ENCODE data around the gene RALGAPA1.
"Not testable (repeated sequence)": the region's sequence is repeated elsewhere in the genome, so short reads cannot be mapped to it uniquely, and the experiment has no call there.

RALGAPA1 gene

GRCh38 chr14:35841704-35842103 is 32.6 kb upstream of the RALGAPA1 start:
- not testable (repeated sequence) for H3K27me3 ChIP-seq (ENCODE audit: control insufficient read depth, insufficient read depth, low read length); H3K9me3 ChIP-seq (ENCODE audit: control insufficient read depth, insufficient read depth, low read depth, low read length); H3K9ac ChIP-seq (ENCODE audit: low read length); H3K4me1 ChIP-seq (ENCODE audit: control insufficient read depth, insufficient read depth, low read length); H3K27ac ChIP-seq (ENCODE audit: low read depth, low read length); H3K4me3 ChIP-seq (ENCODE audit: low read depth, low read length)
- H3K36me3 ChIP-seq (ENCODE audit: control insufficient read depth, insufficient read depth, low read length): peaks cover 21% of the 10 kb centered on the region

- Histone ChIP-seq H3K27ac (ENCODE audit: low read depth, low read length) (no peak overlapping the region), H3K9me3 (ENCODE audit: control insufficient read depth, insufficient read depth, low read depth, low read length) (no peaks in the 10 kb centered on the region), H3K36me3 (ENCODE audit: control insufficient read depth, insufficient read depth, low read length) (peaks cover 31% of the 10 kb centered on the region), H3K4me1 (ENCODE audit: control insufficient read depth, insufficient read depth, low read length) (no peaks in the 10 kb centered on the region), H3K4me3 (ENCODE audit: low read depth, low read length) (no peak overlapping the region), H3K27me3 (ENCODE audit: control insufficient read depth, insufficient read depth, low read length) (no peaks in the 10 kb centered on the region), H3K9ac (ENCODE audit: low read length) (no peak overlapping the region)
Observed at GRCh38 chr14:35835208-35835982, 26.3 kb upstream of the RALGAPA1 start.

- no peak overlapping the region for H3K27ac ChIP-seq (ENCODE audit: low read depth, low read length)
- H3K4me1 ChIP-seq (ENCODE audit: control insufficient read depth, insufficient read depth, low read length): peaks cover 6% of the 10 kb centered on the region
- no peak overlapping the region for H3K4me3 ChIP-seq (ENCODE audit: low read depth, low read length)
- H3K27me3 ChIP-seq (ENCODE audit: control insufficient read depth, insufficient read depth, low read length): no peaks in the 10 kb centered on the region
- H3K9me3 ChIP-seq (ENCODE audit: control insufficient read depth, insufficient read depth, low read depth, low read length): no peaks in the 10 kb centered on the region
- peaks cover 16% of the 10 kb centered on the region for H3K36me3 ChIP-seq (ENCODE audit: control insufficient read depth, insufficient read depth, low read length)
- H3K9ac ChIP-seq (ENCODE audit: low read length): no peak overlapping the region
Observed at GRCh38 chr14:35829449-35829848, 20.4 kb upstream of the RALGAPA1 start.

GRCh38 chr14:35827678-35828472 is 18.8 kb upstream of the RALGAPA1 start:
- Histone ChIP-seq H3K27me3 (ENCODE audit: control insufficient read depth, insufficient read depth, low read length) (no peaks in the 10 kb centered on the region), H3K27ac (ENCODE audit: low read depth, low read length) (no peak overlapping the region), H3K9me3 (ENCODE audit: control insufficient read depth, insufficient read depth, low read depth, low read length) (no peaks in the 10 kb centered on the region), H3K36me3 (ENCODE audit: control insufficient read depth, insufficient read depth, low read length) (peaks cover 10% of the 10 kb centered on the region), H3K4me3 (ENCODE audit: low read depth, low read length) (peak overlapping the region; percentile 87), H3K9ac (ENCODE audit: low read length) (peak overlapping the region; percentile 39), H3K4me1 (ENCODE audit: control insufficient read depth, insufficient read depth, low read length) (peaks cover 6% of the 10 kb centered on the region)

GRCh38 chr14:35826952-35827416 is 17.9 kb upstream of the RALGAPA1 start:
- H3K9me3 ChIP-seq (ENCODE audit: control insufficient read depth, insufficient read depth, low read depth, low read length): no peaks in the 10 kb centered on the region
- peak overlapping the region; percentile 71 for H3K9ac ChIP-seq (ENCODE audit: low read length)
- peaks cover 8% of the 10 kb centered on the region for H3K36me3 ChIP-seq (ENCODE audit: control insufficient read depth, insufficient read depth, low read length)
- peak overlapping the region; percentile 87 for H3K4me3 ChIP-seq (ENCODE audit: low read depth, low read length)
- peaks cover 6% of the 10 kb centered on the region for H3K4me1 ChIP-seq (ENCODE audit: control insufficient read depth, insufficient read depth, low read length)
- no peaks in the 10 kb centered on the region for H3K27me3 ChIP-seq (ENCODE audit: control insufficient read depth, insufficient read depth, low read length)
- H3K27ac ChIP-seq (ENCODE audit: low read depth, low read length): no peak overlapping the region

GRCh38 chr14:35826218-35826951 is 17.3 kb upstream of the RALGAPA1 start, which contains the start of gene BRMS1L:
BRMS1L (plus strand) TSS chr14:35826338; CDS start chr14:35826517, 179 bp downstream.
- Histone ChIP-seq H3K9ac (ENCODE audit: low read length) (peak within 1 kb of the TSS; percentile 94), H3K36me3 (ENCODE audit: control insufficient read depth, insufficient read depth, low read length) (peaks cover 2% of the 10 kb centered on the region; the same call in 1 of the 2 replicates), H3K27ac (ENCODE audit: low read depth, low read length) (peak within 1 kb of the TSS; percentile 52; the same call in 1 of the 2 replicates), H3K9me3 (ENCODE audit: control insufficient read depth, insufficient read depth, low read depth, low read length) (no peaks in the 10 kb centered on the region), H3K27me3 (ENCODE audit: control insufficient read depth, insufficient read depth, low read length) (no peaks in the 10 kb centered on the region), H3K4me3 (ENCODE audit: low read depth, low read length) (peak within 1 kb of the TSS; percentile 87), H3K4me1 (ENCODE audit: control insufficient read depth, insufficient read depth, low read length) (peaks cover 6% of the 10 kb centered on the region)

- H3K4me1 ChIP-seq (ENCODE audit: control insufficient read depth, insufficient read depth, low read length): peaks cover 6% of the 10 kb centered on the region
- H3K4me3 ChIP-seq (ENCODE audit: low read depth, low read length): peak overlapping the region; percentile 87
- H3K9me3 ChIP-seq (ENCODE audit: control insufficient read depth, insufficient read depth, low read depth, low read length): no peaks in the 10 kb centered on the region
- H3K27me3 ChIP-seq (ENCODE audit: control insufficient read depth, insufficient read depth, low read length): no peaks in the 10 kb centered on the region
- H3K27ac ChIP-seq (ENCODE audit: low read depth, low read length): no peak overlapping the region
- peak overlapping the region; percentile 59 for H3K9ac ChIP-seq (ENCODE audit: low read length)
- H3K36me3 ChIP-seq (ENCODE audit: control insufficient read depth, insufficient read depth, low read length): no peaks in the 10 kb centered on the region
Observed at GRCh38 chr14:35825968-35826217, 16.8 kb upstream of the RALGAPA1 start.

- H3K9me3 ChIP-seq (ENCODE audit: control insufficient read depth, insufficient read depth, low read depth, low read length); H3K4me3 ChIP-seq (ENCODE audit: low read depth, low read length); H3K27ac ChIP-seq (ENCODE audit: low read depth, low read length); H3K9ac ChIP-seq (ENCODE audit: low read length); H3K27me3 ChIP-seq (ENCODE audit: control insufficient read depth, insufficient read depth, low read length); H3K4me1 ChIP-seq (ENCODE audit: control insufficient read depth, insufficient read depth, low read length); H3K36me3 ChIP-seq (ENCODE audit: control insufficient read depth, insufficient read depth, low read length): not testable (repeated sequence)
Observed at GRCh38 chr14:35824446-35825165, 15.5 kb upstream of the RALGAPA1 start.

- H3K4me1 ChIP-seq (ENCODE audit: control insufficient read depth, insufficient read depth, low read length): peaks cover 3% of the 10 kb centered on the region; the same call in 1 of the 2 replicates
- no peaks in the 10 kb centered on the region for H3K9me3 ChIP-seq (ENCODE audit: control insufficient read depth, insufficient read depth, low read depth, low read length)
- no peak overlapping the region for H3K27ac ChIP-seq (ENCODE audit: low read depth, low read length)
- H3K36me3 ChIP-seq (ENCODE audit: control insufficient read depth, insufficient read depth, low read length): no peaks in the 10 kb centered on the region
- H3K9ac ChIP-seq (ENCODE audit: low read length): no peak overlapping the region
- no peaks in the 10 kb centered on the region for H3K27me3 ChIP-seq (ENCODE audit: control insufficient read depth, insufficient read depth, low read length)
- no peak overlapping the region for H3K4me3 ChIP-seq (ENCODE audit: low read depth, low read length)
Observed at GRCh38 chr14:35822501-35822900, 13.4 kb upstream of the RALGAPA1 start.

GRCh38 chr14:35821564-35822411 is 12.7 kb upstream of the RALGAPA1 start:
- Histone ChIP-seq H3K27ac (ENCODE audit: low read depth, low read length) (no peak overlapping the region), H3K9me3 (ENCODE audit: control insufficient read depth, insufficient read depth, low read depth, low read length) (no peaks in the 10 kb centered on the region), H3K36me3 (ENCODE audit: control insufficient read depth, insufficient read depth, low read length) (no peaks in the 10 kb centered on the region), H3K27me3 (ENCODE audit: control insufficient read depth, insufficient read depth, low read length) (no peaks in the 10 kb centered on the region), H3K4me3 (ENCODE audit: low read depth, low read length) (no peak overlapping the region), H3K9ac (ENCODE audit: low read length) (no peak overlapping the region), H3K4me1 (ENCODE audit: control insufficient read depth, insufficient read depth, low read length) (no peaks in the 10 kb centered on the region)

Data from HUES6 (cell line).